GM19025 (cell line): Measurements from ENCODE around the gene GJA3.
A peak's percentile ranks its signal among the peaks of the same experiment; 100 is the strongest.

Experiments
- ATAC-seq: cut with Tn5 transposase; IDR thresholded peaks from one replicate; pipeline ENCODE4 v1.9.1; 2021; ENCODE audit warnings: mild to moderate bottlenecking, low read depth, moderate library complexity; ENCODE audit not compliant: unreplicated experiment

The GJA3 gene

DNA sequence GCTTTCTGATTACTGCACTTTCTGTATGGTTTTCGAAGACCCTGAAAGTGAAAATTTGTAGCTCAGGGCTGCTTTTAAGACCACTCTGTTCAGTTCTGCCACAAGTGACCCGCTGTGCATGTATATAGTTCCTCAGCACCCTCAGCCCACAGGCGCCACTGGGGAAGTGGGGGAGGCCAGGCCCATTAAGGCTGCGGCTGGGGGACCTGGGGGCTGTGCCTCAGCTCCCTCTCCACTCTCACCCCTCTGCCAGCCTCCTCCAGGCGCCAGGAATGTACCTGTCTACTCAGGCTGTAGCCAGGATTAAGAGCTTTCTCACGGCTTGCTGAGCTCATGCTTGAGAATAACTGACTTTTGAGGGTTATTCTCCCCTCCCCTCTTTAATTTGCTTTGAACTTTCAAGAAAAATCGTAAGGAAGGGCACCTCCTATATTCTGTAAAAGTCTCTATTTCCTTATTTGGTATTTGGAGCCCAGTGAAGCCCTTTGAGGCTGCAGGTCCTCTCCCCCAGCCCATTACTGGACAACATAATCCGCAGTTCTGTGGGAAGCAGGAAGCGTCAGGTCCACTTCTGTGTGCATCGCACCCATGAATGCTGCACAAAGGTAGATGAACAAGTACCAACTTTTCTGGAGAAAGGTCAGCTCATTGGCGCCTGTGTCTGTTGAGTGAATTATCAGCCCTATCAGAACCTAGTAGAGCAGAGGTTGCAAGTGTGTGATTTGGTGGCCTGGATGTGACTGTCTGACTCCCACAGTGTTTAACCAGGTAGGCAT is 29.6 kb downstream of the GJA3 start:
- no peak for ATAC-seq

DNA sequence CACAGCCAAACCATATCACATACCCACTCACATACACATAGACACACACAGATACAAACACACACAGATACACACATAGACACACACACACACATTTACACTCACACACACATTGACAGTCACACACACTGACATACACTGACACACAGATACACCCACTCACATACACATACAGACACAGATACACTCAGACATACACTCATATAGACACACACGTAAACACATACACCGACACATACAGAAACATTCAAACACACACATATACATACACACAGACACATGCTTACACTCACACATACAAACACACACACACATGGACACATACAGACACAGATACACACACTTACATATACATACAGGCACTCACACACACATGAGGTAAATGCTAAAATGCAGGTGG is 30.2 kb downstream of the GJA3 start:
- no peak for ATAC-seq

GRCh38 chr13:20130012-20130411 is 30.8 kb downstream of the GJA3 start:
- no peak for ATAC-seq

DNA sequence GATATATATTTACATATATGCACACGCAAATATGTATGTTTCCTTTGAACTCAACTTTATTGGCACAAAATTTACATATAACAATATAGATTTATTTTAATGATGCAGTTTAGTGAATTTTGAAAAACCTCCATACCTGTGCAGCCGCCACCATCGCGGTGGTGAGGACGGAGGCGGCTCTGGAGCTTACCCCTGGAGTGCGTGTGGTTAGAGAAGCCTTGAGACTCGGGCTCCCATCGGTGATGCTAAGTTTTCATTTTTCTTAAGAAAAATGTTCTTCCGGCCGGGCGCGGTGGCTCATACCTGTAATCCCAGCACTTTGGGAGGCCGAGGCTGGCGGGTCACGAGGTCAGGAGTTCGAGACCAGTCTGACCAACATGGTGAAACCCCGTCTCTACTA is 31.8 kb downstream of the GJA3 start:
- no peak for ATAC-seq

DNA sequence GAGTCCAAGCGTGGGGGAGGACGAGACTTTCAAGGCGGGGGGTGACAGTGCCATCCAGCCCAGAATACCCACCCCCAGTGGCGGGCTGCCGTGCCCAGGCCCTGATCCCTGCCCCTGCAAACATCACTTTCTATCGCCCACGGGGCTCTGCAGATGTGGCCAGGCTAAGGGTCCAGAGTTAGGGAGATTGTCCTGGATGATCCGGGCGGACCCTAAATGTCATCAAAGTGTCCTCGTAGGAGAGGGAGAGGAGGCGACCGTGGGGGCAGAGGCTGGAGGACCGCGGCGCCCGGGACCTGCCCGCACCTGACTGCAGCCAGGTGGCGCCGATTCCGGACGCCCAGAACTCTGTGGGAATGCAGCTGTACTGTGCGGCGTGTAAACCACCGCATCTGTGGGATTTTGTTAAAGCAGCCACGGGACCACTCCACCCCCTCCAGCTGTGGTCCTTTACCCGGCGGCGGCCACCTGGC is 32.4 kb downstream of the GJA3 start:
- no peak for ATAC-seq

GRCh38 chr13:20127562-20128458 is 33.0 kb downstream of the GJA3 start:
- peak; percentile 66 for ATAC-seq

GRCh38 chr13:20127262-20127561 is 33.6 kb downstream of the GJA3 start:
- ATAC-seq: no peak

- no peak for ATAC-seq
Observed at GRCh38 chr13:20126541-20127261, 34.2 kb downstream of the GJA3 start.

DNA sequence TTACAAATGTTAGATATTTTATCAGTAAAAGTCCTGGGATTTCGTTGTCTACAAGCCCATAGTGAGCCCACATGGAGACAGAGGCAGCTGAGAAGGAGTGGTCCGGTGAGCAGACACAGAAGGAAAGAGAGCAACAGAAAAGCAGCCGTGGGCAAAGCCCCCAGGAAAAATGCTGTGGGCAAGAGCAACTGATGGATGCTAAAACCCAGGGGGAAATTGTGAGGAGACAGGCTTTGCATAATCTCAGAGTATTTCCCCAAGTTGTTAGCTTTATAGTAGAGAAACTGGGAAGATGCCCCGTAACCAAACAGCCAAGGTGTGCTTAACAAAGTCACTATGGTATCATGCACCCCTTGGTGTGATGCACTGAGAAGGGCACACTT is 35.1 kb downstream of the GJA3 start:
- ATAC-seq: no peak

DNA sequence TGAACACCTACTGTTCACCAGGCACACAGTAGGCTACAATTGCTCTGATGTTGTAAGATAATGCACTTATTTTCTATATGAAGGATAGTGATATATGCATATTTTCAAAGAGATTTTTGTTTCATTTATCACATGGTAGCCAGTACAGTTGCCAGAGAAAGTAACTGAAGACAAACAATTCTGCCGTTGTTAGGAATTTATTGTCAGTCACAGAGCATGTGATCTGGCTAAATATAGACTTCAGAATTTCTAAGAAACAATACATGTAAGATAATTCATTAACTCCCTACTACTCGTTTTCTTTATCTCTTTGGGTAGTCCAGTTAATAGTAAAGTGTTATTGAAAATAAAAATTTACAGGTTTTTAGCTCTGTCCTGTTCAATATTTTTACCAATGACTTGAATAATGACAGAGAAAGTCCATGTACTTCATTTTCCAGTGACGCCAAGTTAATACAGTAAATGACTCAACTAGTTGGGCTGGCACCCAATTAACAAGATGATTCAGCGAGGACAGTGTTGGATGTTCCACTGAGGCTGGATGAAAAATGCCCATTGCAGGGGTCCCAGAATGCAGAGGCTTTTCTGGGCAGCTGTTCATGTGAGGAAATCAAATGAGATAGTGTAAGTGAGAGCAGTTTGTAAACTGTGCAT is 35.6 kb downstream of the GJA3 start:
- ATAC-seq: no peak

GRCh38 chr13:20124303-20124702 is 36.5 kb downstream of the GJA3 start:
- ATAC-seq: no peak

- ATAC-seq: no peak
Observed at GRCh38 chr13:20121159-20121525, 39.7 kb downstream of the GJA3 start.

DNA sequence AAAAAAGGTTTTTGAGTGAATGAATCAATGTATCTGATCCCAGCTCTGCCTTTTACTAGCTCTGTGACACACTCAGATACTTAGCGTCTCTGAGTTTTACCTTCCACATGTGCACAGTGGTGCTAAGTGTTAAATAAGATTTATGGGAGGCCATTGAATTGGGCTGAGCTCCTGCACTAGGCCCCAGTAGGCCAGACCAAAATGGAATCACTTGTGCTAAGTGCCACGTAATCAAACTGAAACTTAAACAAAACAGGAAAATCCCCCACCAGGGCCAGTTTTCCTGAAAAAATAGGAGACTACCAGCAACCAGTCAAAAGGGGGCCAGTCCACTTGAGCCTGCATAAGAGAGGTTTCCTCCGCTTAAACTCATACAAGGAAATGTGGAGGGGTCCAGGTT is 40.9 kb downstream of the GJA3 start:
- ATAC-seq: no peak

GRCh38 chr13:20118268-20119140 is 42.3 kb downstream of the GJA3 start:
- no peak for ATAC-seq

- no peak for ATAC-seq
Observed at GRCh38 chr13:20116213-20116612, 44.6 kb downstream of the GJA3 start.

DNA sequence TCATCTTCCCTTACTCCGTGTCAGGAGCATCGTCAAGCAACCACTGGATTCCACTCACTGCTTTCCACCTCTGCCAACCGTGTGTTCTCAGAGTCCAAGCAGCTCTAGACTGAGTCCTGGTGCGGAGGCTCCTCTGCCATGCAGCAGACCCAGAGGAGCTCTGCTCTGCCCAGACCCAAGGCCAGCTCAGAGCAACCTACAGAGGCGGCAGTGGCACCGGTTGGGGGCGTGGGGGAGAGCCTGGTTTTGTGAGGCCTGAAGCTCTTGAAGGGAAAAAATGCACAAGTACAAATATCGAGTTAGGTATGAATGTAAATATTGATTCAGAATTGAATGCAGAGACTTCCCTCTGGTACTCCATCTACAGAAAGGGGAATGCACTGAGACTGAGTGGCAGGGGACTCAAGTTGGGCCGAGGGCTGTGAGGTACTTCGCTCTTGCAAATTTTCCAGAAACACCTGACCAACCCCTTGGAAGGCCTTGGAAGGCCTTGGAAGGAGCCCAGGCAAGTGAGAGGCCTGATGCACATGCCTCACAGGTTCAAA is 46.7 kb downstream of the GJA3 start:
- no peak for ATAC-seq

DNA sequence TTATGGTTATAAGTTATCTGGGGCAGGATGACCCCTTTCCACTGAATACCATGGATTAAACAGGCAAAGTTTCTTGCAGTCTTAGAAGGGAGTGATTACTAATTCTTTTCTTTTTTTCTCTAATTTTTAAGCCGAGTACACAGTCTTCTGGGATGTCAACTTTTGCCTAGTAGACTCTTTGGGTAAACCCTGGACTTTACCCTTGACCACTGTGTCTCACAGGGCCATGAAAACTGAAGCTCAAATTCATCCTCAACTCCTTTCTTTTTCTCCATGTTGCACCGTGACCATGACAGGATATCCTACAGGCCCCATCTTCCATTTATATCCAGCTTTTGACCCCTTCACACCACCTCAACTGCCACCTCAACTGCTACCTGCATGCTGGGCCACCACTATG is 51.8 kb downstream of the GJA3 start:
- no peak for ATAC-seq

- no peak for ATAC-seq
Observed at GRCh38 chr13:20106742-20107141, 54.1 kb downstream of the GJA3 start.

DNA sequence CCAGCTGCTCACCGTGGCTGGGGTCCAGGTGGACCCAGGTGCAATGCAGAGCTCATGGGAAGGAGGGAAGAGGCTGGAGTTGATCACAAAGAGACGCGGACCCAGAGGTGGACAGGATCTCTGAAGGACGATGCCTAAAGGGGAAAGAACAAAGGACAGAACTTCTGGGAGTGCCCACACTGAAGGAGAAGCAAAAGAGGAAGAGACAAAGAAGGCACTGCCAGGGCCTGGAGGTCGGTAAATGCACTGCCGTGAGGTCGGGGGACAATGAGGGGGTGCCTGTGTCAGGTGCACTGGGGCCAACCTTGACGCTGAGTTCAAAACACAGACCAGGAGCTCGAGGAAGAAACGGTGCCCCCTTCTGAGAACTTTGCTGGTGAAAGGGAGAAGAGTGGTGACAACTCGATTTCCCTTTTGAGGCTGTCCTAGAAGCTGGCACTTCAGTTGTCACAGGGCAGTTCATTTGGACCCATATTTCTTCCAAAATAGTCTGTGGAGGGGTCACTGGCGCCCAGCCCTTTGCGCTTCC is 55.6 kb downstream of the GJA3 start:
- no peak for ATAC-seq
